DMS53 (cell line): ENCODE data around the gene ETV6.
A peak's percentile ranks its signal among the peaks of the same experiment; 100 is the strongest.

Experiments used
- DNase-seq: peaks from one replicate; lab custom pipeline; 2025; lab: John Stamatoyannopoulos, UW

The ETV6 gene

DNA sequence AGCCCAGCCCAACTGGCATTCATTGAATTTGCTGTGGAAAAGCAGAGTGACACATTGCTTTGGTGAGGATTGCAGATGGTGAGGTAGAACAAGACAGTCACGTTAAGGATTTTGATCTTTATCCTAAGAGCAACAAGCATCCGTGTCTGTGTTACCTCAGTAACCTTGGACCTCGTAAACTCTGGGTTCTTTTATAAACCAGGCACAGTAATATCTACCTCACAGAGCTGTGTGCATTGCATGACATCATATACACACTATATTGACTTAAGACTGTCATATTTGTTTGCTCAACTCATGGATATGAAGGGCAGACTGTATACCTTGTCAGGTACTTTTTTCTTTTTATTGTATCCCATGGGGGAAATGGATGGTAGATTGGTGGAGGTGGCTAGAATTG lies 156.2 kb downstream of the ETV6 start:
- DNase-seq, result peak; percentile 99

DNA sequence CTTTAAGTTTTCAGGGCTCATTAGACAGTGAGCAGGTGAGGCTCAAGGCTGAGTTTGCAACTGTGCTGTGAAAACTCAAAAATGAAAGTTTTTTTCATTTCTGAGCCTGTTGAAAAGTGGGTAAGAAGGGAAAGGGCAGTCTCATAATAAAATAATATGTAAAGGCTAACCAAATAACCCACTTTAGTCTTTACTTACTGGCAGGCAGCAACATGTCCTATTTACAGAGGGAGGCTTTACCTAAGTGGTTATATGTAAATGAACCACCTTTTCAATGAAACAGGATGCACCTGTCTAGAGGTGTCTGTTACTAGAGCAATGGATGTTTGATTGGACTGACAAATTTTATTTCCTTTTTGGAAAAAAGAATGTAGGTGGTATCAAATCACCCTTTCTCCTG lies 158.0 kb downstream of the ETV6 start:
- DNase-seq, result peak; percentile 98

DNA sequence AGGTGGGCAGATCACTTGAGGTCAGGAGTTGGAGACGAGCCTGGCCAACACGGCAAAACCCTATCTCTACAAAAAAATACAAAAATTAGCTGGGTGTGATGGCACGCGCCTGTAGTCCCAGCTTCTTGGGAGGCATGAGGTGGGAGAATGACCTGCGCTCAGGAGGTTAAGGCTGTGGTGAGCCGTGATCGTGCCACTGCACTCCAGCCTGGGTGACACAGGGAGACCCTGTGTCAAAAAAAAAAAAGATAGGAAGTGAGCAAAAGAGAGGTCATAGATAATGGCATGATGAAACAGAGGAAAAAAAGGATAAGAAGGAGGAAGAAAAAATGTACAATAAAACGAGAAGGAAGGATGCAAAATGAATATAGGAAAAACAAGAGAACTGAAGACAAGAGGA lies 159.5 kb downstream of the ETV6 start:
- no peak for DNase-seq

DNA sequence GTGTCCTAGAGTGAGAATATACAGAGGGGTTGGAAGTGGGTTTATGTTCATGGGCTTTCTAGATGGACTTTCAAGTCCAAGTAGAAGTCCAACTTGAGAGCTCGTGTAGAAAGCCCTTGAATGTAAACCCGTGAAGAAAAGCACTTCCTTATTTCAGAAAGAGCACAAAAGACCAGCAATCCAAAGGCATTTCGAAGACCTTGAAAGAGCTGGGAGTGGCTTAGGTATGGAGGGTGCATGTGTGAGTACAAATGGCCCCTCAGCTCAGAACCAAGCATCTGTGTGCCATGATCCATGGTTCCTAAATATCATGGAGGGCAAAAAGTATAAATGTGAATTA lies 160.7 kb downstream of the ETV6 start:
- DNase-seq, result no peak

DNA sequence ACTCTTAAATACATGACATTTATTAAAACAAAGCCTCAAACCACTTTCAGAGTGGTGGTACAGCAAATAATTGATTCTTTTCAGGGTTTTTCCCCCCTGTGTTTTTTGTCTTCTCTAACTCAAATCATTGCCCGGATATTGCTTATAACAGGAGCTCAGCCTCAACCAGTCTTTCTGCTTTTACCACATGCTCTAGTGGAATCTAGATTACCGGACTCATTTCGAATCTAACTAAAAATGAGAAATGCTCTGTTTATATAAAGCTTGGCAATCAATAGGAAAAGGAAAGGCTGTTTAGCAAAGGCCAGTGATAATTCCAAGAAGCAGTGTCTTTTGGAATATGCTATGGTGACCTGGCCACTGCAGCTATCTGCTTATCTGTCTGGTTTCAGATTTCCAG lies 161.5 kb downstream of the ETV6 start:
- DNase-seq, result no peak

DNA sequence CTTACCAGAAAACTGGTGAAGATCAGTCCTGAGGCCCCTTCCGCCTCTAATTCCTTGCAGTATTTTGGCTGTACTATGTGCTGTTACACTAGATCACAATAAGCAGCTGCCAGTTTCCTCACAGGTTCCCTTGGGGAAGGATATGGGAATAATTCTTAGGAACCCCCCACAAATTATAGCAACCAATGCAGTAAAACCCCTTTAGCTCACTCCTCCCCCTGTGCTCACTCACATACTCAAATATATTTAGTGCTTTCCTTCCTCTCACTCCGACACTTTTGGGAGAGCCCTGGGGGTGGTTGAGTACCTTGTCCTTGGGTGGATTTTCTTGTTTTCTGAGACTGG lies 162.7 kb downstream of the ETV6 start:
- no peak for DNase-seq

DNA sequence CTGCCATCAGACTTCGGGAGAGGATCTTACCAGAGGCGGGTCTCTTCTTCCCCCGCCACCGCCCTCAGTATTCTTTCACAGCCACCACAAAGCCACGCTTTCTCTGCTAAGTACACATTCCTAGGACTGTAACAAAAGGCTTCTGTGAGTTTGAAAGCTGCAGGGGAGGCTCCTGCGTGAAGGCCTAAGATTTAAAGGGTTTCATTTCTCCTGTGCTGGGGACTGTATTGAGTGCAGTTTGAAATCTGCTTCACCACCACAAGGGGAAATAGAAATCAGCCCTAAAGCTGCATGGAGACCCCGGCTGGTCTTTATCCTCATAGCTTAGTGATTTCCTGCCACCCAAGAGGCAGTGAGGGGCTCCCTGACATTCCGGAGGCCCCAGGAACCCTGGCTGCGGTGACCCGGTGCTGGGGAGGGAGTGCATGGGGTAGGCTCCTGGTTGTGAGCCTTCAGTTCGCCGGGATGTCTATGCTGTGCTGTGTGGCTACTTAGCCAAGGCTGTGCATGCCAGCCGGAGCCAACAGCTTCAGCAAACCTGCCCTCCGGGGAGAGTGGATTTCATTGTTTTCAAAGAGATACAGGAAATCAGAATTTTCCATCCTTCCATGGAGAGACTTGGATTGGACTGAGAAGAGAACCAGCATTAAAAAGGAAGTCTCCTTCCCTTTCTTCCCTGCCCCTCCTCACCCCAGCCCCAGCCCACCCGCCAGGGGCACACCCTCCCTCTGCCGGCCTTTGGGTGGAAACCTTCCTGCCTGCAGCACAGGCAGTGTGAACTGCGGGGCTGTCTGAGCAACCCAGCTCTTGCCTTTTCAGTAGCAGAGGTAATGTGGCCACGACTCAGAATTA lies 163.3 kb downstream of the ETV6 start:
- peak; percentile 76 for DNase-seq

DNA sequence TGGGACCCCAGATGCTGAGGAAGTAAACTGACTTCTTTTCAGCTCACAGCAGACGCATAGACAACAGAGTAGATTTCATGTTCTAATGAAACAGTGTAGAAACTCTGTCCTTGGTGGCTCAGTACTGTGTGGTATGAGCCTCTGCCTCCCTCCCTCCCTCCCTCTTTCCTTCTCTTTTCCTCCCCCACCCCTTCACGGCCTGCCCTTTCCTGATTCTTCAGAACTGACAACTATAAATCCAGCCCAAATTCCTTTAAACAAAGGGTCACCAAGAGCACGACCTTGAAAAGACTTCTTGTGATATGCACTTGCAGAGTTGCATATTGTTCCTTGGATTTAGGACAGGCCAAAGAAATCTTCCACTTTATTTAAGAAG lies 164.0 kb downstream of the ETV6 start:
- no peak for DNase-seq

DNA sequence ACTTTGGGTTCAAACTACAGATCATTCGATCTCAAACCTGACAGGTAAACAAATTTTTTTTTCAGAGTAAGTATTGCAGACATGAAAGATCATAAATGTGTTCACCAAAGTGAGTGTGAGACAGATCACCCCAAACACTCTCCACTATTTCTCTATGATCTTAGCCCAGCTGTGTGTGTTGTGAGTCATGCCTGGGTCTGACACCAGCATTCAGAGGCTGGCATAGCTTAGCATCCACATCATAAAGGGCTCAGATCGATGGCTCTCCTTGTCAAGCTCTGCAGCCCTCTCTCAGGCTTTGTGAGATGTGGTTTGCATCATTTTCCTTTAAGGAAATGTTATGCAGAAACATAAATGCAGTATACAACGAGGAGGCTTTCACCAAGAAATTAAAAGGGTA lies 164.9 kb downstream of the ETV6 start:
- DNase-seq, result peak; percentile 88

DNA sequence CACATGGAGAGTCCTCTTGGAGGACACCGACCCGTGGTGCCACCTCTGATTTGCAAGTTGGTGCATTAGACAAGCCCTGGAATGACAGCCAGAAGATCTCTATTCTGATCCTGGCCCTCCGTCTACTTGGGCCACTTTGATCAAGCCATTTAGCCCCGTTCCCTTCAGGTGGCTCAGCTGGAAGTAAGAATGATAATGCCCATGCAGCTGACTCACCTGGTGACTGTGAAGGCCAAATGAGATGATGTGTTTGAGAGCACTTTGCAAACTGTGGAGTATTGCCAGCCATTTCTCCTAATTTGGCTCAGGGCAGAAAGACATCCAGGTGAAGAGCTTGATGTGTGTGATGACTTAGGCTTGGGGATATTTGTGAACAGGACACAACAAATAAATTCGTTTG lies 165.9 kb downstream of the ETV6 start:
- no peak for DNase-seq

DNA sequence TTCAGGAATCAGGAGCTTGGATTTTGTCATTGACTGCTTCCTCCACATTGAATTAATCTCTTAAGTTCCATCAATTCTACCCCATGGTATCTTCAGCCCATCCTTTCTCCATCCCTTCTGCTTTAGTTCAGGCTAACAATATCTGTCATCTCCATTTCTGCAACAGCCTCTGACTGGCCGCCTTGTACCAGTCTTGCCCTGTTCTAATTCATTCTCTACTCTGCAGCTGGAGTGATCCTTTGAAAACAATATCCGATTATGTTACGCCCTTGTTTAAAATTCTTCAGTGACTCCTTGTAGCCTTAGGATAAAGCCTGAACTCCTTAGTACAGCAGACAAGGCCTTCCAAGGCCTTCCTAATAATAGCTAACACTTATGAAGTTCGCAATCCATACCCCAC lies 170.2 kb downstream of the ETV6 start:
- no peak for DNase-seq

DNA sequence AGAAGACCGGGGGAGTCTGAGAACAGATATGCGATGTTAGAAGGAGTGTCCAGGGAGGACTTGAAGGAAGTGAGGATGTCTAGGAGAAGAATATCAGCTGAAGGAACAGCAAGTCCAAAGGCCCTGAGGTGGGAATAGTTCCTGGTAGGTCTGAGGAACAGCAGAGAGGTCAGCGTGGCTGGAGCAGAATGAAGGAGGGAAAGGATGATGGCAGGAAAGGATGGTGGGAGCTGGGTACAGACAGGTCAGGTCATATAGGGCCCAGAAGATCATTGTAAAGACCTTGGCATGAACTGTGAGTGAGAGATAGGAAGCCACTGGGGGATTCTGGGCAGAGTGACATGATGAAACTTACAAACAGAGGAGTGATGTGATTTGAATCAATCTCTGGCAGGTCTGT lies 171.0 kb downstream of the ETV6 start:
- no peak for DNase-seq

DNA sequence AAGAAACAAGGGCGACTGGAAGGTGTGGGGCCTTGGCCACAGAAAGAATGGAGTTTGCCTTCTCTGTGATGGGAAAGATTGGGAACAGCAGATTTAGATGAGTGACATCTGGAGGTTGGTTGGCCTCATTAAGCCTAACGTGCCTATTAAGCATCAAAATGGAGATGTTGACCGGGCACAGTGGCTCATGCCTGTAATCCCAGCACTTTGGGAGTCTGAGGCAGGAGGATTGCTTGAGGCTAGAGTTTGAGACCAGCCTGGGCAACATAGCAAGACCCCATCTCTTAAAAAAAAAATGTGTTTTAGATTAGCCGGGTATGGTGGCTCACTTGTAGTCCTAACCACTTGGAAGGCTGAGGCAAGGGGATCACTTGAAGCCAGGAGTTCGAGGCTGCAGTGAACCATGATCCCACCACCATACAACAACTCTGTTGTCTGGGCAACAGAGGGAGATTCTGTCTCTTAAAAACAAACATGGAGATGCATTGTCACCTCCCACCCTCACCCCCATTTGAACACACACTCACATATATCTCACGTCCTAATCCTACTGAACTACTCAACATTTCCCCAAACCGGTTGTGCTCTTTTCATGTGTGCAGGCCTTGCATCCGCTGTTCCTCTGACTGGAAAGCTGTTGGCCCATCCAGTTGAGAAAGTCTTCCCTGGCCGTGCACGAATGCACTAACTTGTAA lies 172.1 kb downstream of the ETV6 start:
- peak; percentile 82 for DNase-seq

DNA sequence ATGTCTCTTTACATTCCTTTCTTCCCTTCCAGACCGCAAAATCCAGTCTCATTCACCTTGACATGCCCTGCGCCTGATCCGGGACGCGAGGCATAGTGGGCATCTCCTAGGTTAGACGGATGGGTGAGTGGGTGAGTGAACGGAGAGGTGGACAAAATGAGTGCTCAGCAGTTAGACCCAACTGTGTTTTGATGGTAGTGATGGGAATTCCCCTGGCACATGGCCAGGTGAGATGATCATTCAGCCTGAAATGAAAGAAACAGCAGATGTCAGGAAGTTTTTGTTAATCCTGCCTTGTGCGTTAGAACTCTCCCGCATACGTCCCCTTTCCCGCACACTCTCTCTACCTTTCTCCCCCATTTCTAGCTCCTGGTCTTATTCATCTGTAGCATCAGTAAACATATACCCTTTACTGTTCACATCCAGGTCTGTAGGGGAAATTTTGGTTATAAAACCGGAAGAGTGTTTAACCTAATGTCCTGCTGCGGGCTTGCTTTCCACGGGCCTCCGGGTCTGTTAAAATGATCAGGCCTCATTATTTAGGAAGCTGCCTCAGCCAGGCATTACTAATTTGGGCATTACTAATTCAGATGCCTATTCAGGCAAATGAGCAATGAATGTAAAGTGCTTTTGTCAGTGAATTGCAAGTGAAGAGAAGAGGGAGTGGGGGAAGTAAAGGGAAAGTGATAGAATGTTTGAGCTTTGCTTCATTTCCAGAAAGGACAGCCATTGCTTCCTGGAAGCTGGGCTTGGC lies 172.8 kb downstream of the ETV6 start:
- peak; percentile 94 for DNase-seq

DNA sequence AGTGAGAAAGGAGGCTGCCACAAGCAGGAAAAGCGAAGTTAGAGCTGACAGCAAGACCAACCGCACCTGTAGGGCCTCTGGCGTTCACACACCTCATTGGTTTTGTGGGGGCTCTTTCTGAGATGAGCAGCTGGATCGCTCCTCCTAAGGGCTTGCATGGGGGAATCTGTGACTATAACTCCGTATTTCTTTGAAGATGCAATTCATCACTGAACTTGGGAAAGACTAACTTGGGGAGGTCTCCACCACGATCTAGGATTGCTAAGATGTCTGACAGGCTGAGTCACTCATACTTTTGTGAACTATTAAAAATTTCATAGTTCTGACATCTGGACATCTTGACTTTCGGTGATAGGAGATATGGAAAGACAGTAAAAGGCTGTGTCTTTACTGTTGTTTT lies 173.6 kb downstream of the ETV6 start:
- no peak for DNase-seq

DNA sequence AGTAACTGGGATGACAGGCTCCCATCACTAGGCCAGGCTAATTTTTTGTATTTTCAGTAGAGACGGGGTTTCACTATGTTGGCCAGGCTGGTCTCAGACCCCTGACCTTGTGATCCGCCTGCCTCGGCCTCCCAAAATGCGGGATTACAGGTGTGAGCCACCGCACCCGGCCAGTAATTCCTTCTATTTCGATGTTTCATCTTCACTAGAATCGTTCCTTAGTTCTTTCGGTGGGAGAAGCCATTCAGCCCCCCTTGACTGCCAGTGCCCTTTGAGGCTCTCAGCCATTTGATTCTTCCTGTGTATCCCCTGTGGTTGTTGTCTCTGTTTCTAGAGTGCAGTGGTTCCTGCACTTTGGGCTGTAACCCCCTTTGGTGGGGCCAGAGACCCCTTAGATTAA lies 174.1 kb downstream of the ETV6 start:
- DNase-seq, result no peak

DNA sequence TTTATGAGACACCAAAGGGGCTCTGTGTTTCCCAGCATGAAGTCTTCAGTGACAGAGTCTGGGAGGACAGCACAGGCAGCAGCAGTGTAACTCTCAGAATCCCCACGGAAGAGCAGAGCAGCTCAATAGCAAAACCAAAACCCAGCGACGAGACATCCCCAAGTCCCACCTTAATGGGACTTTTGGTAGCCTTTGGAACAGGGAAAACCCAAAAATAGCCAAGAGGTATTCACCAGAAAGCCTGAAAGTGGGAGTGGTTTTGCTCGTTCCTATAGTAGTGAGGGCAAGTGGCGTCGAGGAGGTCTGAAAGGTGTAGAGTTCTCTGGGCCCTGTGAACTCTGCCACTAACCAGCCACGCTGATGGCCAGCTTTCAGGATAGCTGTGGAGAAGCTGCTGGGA lies 174.6 kb downstream of the ETV6 start:
- DNase-seq, result no peak

DNA sequence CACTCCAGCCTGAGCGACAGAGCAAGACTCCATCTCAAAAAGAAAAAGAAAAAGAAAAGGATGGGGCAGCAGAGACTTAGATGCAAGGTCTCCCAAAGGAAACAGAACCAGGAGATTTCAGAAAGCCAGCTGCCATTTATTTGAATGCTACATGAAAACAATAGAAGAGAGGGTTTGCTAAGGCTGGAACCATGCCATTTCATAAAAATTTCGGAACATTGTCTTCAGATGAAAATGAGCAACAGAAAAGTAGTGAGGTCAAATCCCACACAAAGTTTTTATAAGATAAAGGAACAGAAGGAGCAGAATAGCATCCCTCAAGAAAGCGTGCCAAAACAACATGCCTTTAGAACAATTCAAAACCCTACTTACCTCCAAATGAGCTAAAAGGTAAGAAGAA lies 175.3 kb downstream of the ETV6 start:
- DNase-seq, result no peak

DNA sequence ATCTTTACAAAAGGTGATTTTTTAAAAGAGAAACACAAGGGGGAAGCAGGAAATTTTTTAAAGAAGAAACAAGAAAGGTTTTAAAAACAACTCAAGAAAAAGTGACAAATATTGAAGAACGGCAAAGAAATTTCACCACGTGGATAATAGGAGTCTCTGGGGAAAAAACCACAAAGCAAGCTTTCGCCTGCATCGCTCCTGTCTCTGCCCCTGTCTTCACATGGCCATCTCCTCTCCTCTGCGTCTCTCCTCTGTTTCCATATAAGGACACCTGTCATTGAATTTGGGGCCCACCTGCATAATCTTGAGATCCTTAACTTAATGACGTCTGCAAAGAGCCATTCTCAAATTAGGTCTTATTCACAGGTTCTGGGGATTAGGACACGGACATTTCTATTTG lies 175.8 kb downstream of the ETV6 start:
- no peak for DNase-seq

DNA sequence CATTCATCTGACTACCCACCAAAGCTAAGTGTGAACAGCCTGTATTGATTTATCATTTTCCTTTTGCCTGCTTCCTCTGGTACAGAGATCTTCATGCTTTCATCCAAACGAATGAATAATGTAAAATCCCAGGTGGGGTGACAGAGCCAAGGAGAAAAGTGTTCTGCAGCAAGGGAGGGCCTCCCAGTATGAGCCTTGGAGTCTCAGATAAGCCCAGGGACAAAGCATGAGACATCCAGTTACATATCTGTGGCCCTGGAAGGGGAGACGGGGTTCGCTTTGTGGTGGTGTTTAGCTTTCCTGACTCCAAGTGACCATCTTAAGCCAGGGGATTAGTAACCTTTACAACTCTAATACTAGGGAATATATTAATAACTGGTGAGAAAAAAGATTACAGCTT lies 177.1 kb downstream of the ETV6 start:
- DNase-seq, result no peak

DNA sequence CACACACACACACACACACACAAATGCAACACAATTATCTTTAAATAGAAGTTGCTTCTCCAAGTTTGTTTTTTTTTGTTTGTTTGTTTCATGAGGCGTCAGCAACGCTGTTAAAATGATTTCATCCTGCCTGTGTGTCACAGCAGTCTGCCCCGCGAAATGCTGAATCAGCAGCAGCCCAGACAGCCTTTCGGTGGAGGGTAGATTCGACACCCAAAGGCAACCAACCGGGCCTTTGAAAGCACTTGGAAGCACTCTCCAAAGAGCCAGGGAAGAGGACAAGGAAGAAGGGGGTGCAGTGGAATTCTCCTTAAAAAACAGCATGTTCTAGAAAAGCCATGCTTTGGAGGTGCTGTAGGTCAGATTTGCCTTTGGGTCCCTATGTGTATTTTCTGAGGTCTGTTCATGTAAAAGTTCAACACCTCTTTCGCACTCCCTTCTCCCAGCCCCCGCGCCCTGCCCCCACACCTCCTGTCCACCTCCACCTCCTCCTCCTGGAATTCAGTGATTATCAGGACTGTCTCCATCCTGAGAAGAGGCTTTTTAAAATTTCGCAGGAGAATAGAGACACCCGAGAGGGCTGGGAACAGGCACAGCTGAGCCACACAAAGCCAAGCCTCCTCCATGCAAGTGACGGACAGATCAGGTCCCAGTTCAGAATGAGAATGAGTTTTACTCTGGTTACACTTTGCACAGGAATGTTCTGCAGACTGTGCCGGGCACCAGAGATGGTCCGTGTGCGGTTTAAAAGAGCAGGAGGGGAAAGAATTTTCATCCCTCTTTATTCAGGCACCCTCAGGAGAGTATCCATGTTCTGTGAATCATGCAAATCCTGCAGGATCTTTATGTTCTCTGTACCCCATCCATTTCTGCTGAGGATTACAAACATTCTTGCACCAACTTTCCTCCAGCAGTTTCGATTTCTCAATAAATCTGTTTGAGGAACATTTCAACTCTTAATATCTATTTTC lies 177.9 kb downstream of the ETV6 start:
- DNase-seq, result no peak

DNA sequence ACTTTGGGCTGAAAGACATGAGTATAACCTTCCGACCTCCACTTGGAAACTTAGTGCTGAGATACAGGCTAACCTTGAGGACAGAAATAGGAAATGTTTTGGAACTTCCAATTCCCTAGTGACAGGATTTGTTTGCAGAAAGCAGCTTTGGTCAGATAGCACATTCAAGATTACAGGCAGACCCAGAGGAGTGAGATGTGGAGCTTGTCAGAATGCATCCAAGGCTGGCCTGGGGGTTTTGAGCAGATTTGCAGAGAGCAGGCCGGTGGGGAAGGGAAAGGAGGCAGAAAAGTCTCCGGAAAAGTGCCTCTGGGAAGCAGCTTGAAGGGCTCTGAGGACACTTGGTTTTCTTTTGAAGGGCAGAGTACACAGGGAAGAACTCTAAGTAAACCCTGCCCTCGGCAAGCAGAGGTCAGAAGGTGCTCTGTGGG lies 180.3 kb downstream of the ETV6 start:
- no peak for DNase-seq
